ENCODE measurements around the gene XRN2. TPM values are rescaled to one million over a fixed set of nuclear protein-coding genes. Genes with fewer than 3 reads are reported as not detected.

Gene XRN2
- total and polyA plus RNA-seq, 4 donors = 20.9 to 40.3 (median 25.2) TPM

- Histone ChIP-seq H3K27ac (ENCODE audit: low read depth in 1 of 2, low read length in 2 of 2) (no peak overlapping the region), H3K9me3 (ENCODE audit: control insufficient read depth in 4 of 4, low read length in 3 of 4) (no peaks in the 10 kb centered on the region), H3K4me3 (ENCODE audit: low read depth in 1 of 3, low read length in 3 of 3) (no peak overlapping the region), H3K36me3 (ENCODE audit: control insufficient read depth in 4 of 4, insufficient read depth in 3 of 4, low read depth in 1 of 4, low read length in 3 of 4) (peaks cover 0 to 6% (median 0%) of the 10 kb centered on the region in 4 donors), H3K27me3 (ENCODE audit: control insufficient read depth in 4 of 4, insufficient read depth in 4 of 4, low read length in 3 of 4) (no peaks in the 10 kb centered on the region), H3K4me1 (ENCODE audit: control insufficient read depth in 4 of 4, insufficient read depth in 4 of 4, low read length in 3 of 4) (peaks cover 6 to 26% (median 18%) of the 10 kb centered on the region in 4 donors), H3K9ac (ENCODE audit: low read depth in 1 of 2, low read length in 2 of 2) (no peak overlapping the region)
- no peak for DNase-seq (ENCODE audit: low spot score)
- no peak for TF ChIP-seq YY1 (IDR thresholded peaks at IDR 0.05)
- TF ChIP-seq FOXA1 (IDR thresholded peaks at IDR 0.05) = no peak
- no peak for TF ChIP-seq GABPA (IDR thresholded peaks at IDR 0.05 in 1 of 2, conservative IDR thresholded peaks at IDR 0.05 in 1 of 2)
- TF ChIP-seq RAD21 (IDR thresholded peaks at IDR 0.05) = no peak
- no peak for TF ChIP-seq HNF4G (IDR thresholded peaks at IDR 0.05)
- no peak for TF ChIP-seq CTCF (IDR thresholded peaks at IDR 0.05; ENCODE audit: low read depth, low read length, missing input control)
- TF ChIP-seq REST (IDR thresholded peaks at IDR 0.05) = no peak
- TF ChIP-seq RXRA (IDR thresholded peaks at IDR 0.05) = no peak
- TF ChIP-seq NR2F2 (IDR thresholded peaks at IDR 0.05) = no peak
- WGBS = 91% methylated on average over 10 of the region's 10 CpGs
Measured at GRCh38 chr20:21312813-21313474, 9.8 kb downstream of the XRN2 start.

- no peak overlapping the region for H3K27ac ChIP-seq (ENCODE audit: low read depth in 1 of 2, low read length in 2 of 2)
- DNase-seq (ENCODE audit: low spot score) = no peak
- peaks cover 6 to 31% (median 26%) of the 10 kb centered on the region in 4 donors for H3K4me1 ChIP-seq (ENCODE audit: control insufficient read depth in 4 of 4, insufficient read depth in 4 of 4, low read length in 3 of 4)
- H3K9ac ChIP-seq (ENCODE audit: low read depth in 1 of 2, low read length in 2 of 2) = no peak overlapping the region
- WGBS = 76% methylated on average over 4 of the region's 4 CpGs
- H3K9me3 ChIP-seq (ENCODE audit: control insufficient read depth in 4 of 4, low read length in 3 of 4) = no peaks in the 10 kb centered on the region
- no peaks in the 10 kb centered on the region for H3K27me3 ChIP-seq (ENCODE audit: control insufficient read depth in 4 of 4, insufficient read depth in 4 of 4, low read length in 3 of 4)
- no peaks in the 10 kb centered on the region for H3K36me3 ChIP-seq (ENCODE audit: control insufficient read depth in 4 of 4, insufficient read depth in 3 of 4, low read depth in 1 of 4, low read length in 3 of 4)
- no peak for TF ChIP-seq HNF4G (IDR thresholded peaks at IDR 0.05)
- no peak overlapping the region for H3K4me3 ChIP-seq (ENCODE audit: low read depth in 1 of 3, low read length in 3 of 3)
Measured at GRCh38 chr20:21315138-21315537, 12.0 kb downstream of the XRN2 start.

- Histone ChIP-seq H3K4me1 (ENCODE audit: control insufficient read depth in 4 of 4, insufficient read depth in 4 of 4, low read length in 3 of 4) (peaks cover 11 to 40% (median 36%) of the 10 kb centered on the region in 4 donors), H3K27me3 (ENCODE audit: control insufficient read depth in 4 of 4, insufficient read depth in 4 of 4, low read length in 3 of 4) (no peaks in the 10 kb centered on the region), H3K4me3 (ENCODE audit: low read depth in 1 of 3, low read length in 3 of 3) (no peak overlapping the region), H3K27ac (ENCODE audit: low read depth in 1 of 2, low read length in 2 of 2) (no peak overlapping the region), H3K9ac (ENCODE audit: low read depth in 1 of 2, low read length in 2 of 2) (no peak overlapping the region), H3K36me3 (ENCODE audit: control insufficient read depth in 4 of 4, insufficient read depth in 3 of 4, low read depth in 1 of 4, low read length in 3 of 4) (no peaks in the 10 kb centered on the region), H3K9me3 (ENCODE audit: control insufficient read depth in 4 of 4, low read length in 3 of 4) (peaks cover 0 to 4% (median under 1%) of the 10 kb centered on the region in 4 donors)
- WGBS = 96% methylated on average over 5 of the region's 5 CpGs
- TF ChIP-seq HNF4A (conservative IDR thresholded peaks at IDR 0.05) (no peak), TAF1 (conservative IDR thresholded peaks at IDR 0.05) (no peak), GABPA (IDR thresholded peaks at IDR 0.05 in 1 of 2, conservative IDR thresholded peaks at IDR 0.05 in 1 of 2) (no peak)
- no peak for DNase-seq (ENCODE audit: low spot score)
Measured at GRCh38 chr20:21322083-21322710, 19.1 kb downstream of the XRN2 start.

Measured in liver (tissue), 9 donors.